SU-DHL-6 (cell line): ENCODE measurements around the gene CCDC85A.

Source experiments
- H2AFZ ChIP-seq: fragments of 200-600 bp; sonication (generic); 2 replicates; pipeline ENCODE4 v1.6.1; 2014; ENCODE audit warnings: low read depth, mild to moderate bottlenecking, moderate library complexity, mixed read lengths, antibody characterized with exemption, low read length; ENCODE audit not compliant: severe bottlenecking
- H3F3A ChIP-seq: fragments of 200-600 bp; shearing (Covaris generic); 2 replicates; pipeline ENCODE4 v1.6.0; 2016; ENCODE audit warnings: antibody characterized with exemption, mild to moderate bottlenecking; ENCODE audit not compliant: insufficient read depth
- H3K27ac ChIP-seq: fragments of 200-600 bp; sonication (generic); 2 replicates; pipeline ENCODE4 v1.5.1; 2016; ENCODE audit warnings: low read depth, mild to moderate bottlenecking, low read length, moderate library complexity, mixed read lengths
- H3K27me3 ChIP-seq: fragments of 200-600 bp; sonication (generic), shearing (Covaris generic); 2 replicates; pipeline ENCODE4 v1.6.0; 2014; ENCODE audit warnings: mild to moderate bottlenecking, low read length
- H3K36me3 ChIP-seq: fragments of 200-600 bp; sonication (generic); 2 replicates; pipeline ENCODE4 v1.6.1; 2014; ENCODE audit warnings: mild to moderate bottlenecking, low read length, mixed read lengths
- H3K4me2 ChIP-seq: fragments of 300-600, 200-600 bp; shearing (Covaris generic), sonication (generic); 2 replicates; pipeline ENCODE4 v1.6.0; 2014; ENCODE audit warnings: low read length, low read depth, mild to moderate bottlenecking; ENCODE audit not compliant: poor library complexity, severe bottlenecking
- H3K4me3 ChIP-seq: fragments of 200-600 bp; sonication (generic); 2 replicates; pipeline ENCODE4 v1.5.1; 2014; ENCODE audit warnings: antibody characterized with exemption, low read length, mild to moderate bottlenecking, mixed read lengths; ENCODE audit not compliant: insufficient read depth, poor library complexity, severe bottlenecking
- H3K79me2 ChIP-seq: fragments of 200-600 bp; sonication (generic); 2 replicates; pipeline ENCODE4 v1.6.1; 2014; ENCODE audit warnings: mild to moderate bottlenecking, low read length, moderate library complexity; ENCODE audit not compliant: insufficient read depth
- H3K9ac ChIP-seq: fragments of 200-600 bp; sonication (generic); 2 replicates; pipeline ENCODE4 v1.7.0; 2014; ENCODE audit warnings: mild to moderate bottlenecking, low read length
- H3K9me2 ChIP-seq: fragments of 200-600 bp; sonication (generic); replicated peaks from 2 replicates; pipeline ENCODE4 v1.6.1; 2014; ENCODE audit warnings: low read length; ENCODE audit not compliant: insufficient read depth
- H3K9me3 ChIP-seq: fragments of 200-600 bp; sonication (generic); 2 replicates; pipeline ENCODE4 v1.6.1; 2014; ENCODE audit warnings: low read length, mixed read lengths; ENCODE audit not compliant: insufficient read depth
- H4K20me1 ChIP-seq: fragments of 200-600 bp; sonication (generic); 2 replicates; pipeline ENCODE4 v1.6.1; 2014; ENCODE audit warnings: low read depth, mild to moderate bottlenecking, antibody characterized with exemption, low read length, moderate library complexity, mixed read lengths
- CTCF ChIP-seq: fragments of 200-600 bp; sonication (generic); IDR thresholded peaks from one replicate; pipeline ENCODE4 v1.5.1; 2017; ENCODE audit warnings: antibody characterized with exemption, mild to moderate bottlenecking, low read length, moderate library complexity; ENCODE audit not compliant: insufficient read depth, poor library complexity, severe bottlenecking
- EZH2phosphoT487 ChIP-seq: fragments of 200-600 bp; sonication (generic), shearing (Covaris generic); conservative IDR thresholded peaks from 2 replicates; pipeline ENCODE4 v1.6.1; 2018; ENCODE audit warnings: mild to moderate bottlenecking, antibody characterized with exemption, low read length, moderate library complexity, mixed read lengths

CCDC85A gene

GRCh38 chr2:56309626-56310170 lies 125.9 kb downstream of the CCDC85A start:
- no peaks in the 10 kb centered on the region for H3K9me3 ChIP-seq
- no peaks in the 10 kb centered on the region for H3K36me3 ChIP-seq
- no peaks in the 10 kb centered on the region for H3F3A ChIP-seq
- no peak overlapping the region for H3K4me2 ChIP-seq
- no peak overlapping the region for H3K27ac ChIP-seq
- H3K9ac ChIP-seq: no peak overlapping the region
- H3K9me2 ChIP-seq: no peaks in the 10 kb centered on the region
- H4K20me1 ChIP-seq: no peaks in the 10 kb centered on the region
- no peaks in the 10 kb centered on the region for H3K79me2 ChIP-seq
- H3K4me3 ChIP-seq: no peak overlapping the region
- H3K27me3 ChIP-seq: no peaks in the 10 kb centered on the region
- H2AFZ ChIP-seq: no peak overlapping the region
- TF ChIP-seq EZH2phosphoT487 (no peak), CTCF (no peak)

DNA sequence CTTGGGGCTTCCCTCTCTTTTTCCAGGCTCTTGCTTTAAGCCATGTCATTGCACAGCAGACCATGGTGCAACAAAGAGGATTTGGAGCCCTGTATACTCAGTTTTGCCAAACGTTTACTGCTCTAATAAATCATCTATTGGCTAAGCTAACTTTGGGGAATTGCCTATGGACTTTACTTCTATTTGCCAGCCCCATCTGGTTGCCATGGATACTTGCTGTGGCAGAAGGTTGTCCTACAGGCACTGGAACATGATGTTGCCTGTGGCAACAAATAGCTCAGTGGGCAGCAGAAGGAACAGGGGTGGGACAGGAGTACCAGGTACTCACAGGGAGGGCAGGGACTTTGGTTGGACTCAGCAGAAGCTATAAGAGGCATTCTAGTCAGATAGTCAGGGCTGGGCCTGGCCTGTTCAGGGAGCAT lies 129.7 kb downstream of the CCDC85A start:
- H3K79me2 ChIP-seq: no peaks in the 10 kb centered on the region
- no peaks in the 10 kb centered on the region for H3K9me3 ChIP-seq
- H3F3A ChIP-seq: no peaks in the 10 kb centered on the region
- H3K27ac ChIP-seq: no peak overlapping the region
- H3K9ac ChIP-seq: no peak overlapping the region
- H3K4me2 ChIP-seq: no peak overlapping the region
- no peaks in the 10 kb centered on the region for H3K9me2 ChIP-seq
- no peaks in the 10 kb centered on the region for H4K20me1 ChIP-seq
- TF ChIP-seq EZH2phosphoT487 (no peak), CTCF (no peak)
- H3K27me3 ChIP-seq: no peaks in the 10 kb centered on the region
- H2AFZ ChIP-seq: no peak overlapping the region
- no peak overlapping the region for H3K4me3 ChIP-seq
- no peaks in the 10 kb centered on the region for H3K36me3 ChIP-seq

DNA sequence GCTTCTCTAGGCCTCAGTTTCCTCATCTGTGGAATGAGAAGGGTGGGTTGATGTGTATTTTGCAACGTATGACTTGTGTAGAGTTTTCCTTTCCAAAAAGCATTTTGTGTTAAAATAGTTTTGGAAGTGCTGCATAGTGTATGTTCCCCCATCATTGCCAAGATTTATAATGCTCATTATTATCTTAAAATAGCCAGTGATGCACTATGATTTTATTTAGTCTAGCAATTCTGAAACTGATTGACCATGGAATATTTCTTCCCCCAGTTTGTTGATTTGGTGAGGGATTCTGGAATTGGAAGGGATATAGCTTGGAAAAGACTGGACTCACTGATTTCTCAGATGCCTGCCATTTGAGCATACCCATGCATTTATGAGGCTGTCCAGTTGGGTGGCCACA lies 130.6 kb downstream of the CCDC85A start:
- no peaks in the 10 kb centered on the region for H3K79me2 ChIP-seq
- no peaks in the 10 kb centered on the region for H3K27me3 ChIP-seq

More for the DNA sequence above, 130.6 kb downstream of the CCDC85A start:
- Histone ChIP-seq H3F3A (no peaks in the 10 kb centered on the region), H2AFZ (no peak overlapping the region), H3K27ac (no peak overlapping the region), H3K4me2 (no peak overlapping the region), H3K36me3 (no peaks in the 10 kb centered on the region), H4K20me1 (no peaks in the 10 kb centered on the region), H3K4me3 (no peak overlapping the region), H3K9me2 (no peaks in the 10 kb centered on the region), H3K9me3 (no peaks in the 10 kb centered on the region), H3K9ac (no peak overlapping the region)
- no peak for TF ChIP-seq EZH2phosphoT487
- no peak for TF ChIP-seq CTCF
